ENCODE measurements around the gene CABLES1.

GRCh38 chr18:23194155-23194996 is 59.1 kb downstream of the CABLES1 start:
- TF ChIP-seq CTCF (IDR thresholded peaks at IDR 0.05): no peak
- TF ChIP-seq POLR2A (IDR thresholded peaks at IDR 0.05): no peak

All from thyroid gland (tissue), 4 donors.